Effector memory CD4-positive, alpha-beta T cell (primary cell): ENCODE data around the gene CDKAL1.

Experiments
- DNase-seq, 3 donors: peaks; one replicate each; pipeline ENCODE4 v3.0.0-alpha.2; 2020
- H3K27ac ChIP-seq: 2 replicates; pipeline ENCODE4 v1.7.0; 2013; ENCODE audit warnings: mild to moderate bottlenecking, low read length, moderate library complexity; ENCODE audit not compliant: insufficient read depth, poor library complexity, severe bottlenecking
- H3K27me3 ChIP-seq: replicated peaks from 2 replicates; pipeline ENCODE4 v1.7.0; 2013; ENCODE audit warnings: mild to moderate bottlenecking, low read length; ENCODE audit not compliant: insufficient read depth, control insufficient read depth, poor library complexity, severe bottlenecking
- H3K36me3 ChIP-seq: 2 replicates; pipeline ENCODE4 v1.7.0; 2013; ENCODE audit warnings: mild to moderate bottlenecking, low read length, moderate library complexity; ENCODE audit not compliant: control insufficient read depth, insufficient read depth
- H3K4me1 ChIP-seq: 2 replicates; pipeline ENCODE4 v1.7.0; 2013; ENCODE audit warnings: low read length, mild to moderate bottlenecking; ENCODE audit not compliant: control insufficient read depth, insufficient read depth, poor library complexity, severe bottlenecking
- H3K4me3 ChIP-seq: 2 replicates; pipeline ENCODE4 v1.7.0; 2013; ENCODE audit warnings: low read length, low read depth, mild to moderate bottlenecking; ENCODE audit not compliant: insufficient read depth, poor library complexity, severe bottlenecking
- H3K9me3 ChIP-seq: 2 replicates; pipeline ENCODE4 v1.7.0; 2013; ENCODE audit warnings: mild to moderate bottlenecking, low read length, moderate library complexity; ENCODE audit not compliant: control insufficient read depth

Gene CDKAL1

GRCh38 chr6:20879526-20879925, 345.3 kb downstream of the CDKAL1 start:
- DNase-seq: no peak
- H3K27me3 ChIP-seq: no peaks in the 10 kb centered on the region
- no peak overlapping the region for H3K4me3 ChIP-seq
- H3K9me3 ChIP-seq: no peaks in the 10 kb centered on the region
- H3K36me3 ChIP-seq: no peaks in the 10 kb centered on the region
- H3K27ac ChIP-seq: no peak overlapping the region
- H3K4me1 ChIP-seq: no peaks in the 10 kb centered on the region

GRCh38 chr6:20881365-20881764, 347.1 kb downstream of the CDKAL1 start:
- Histone ChIP-seq H3K4me1 (no peaks in the 10 kb centered on the region), H3K9me3 (peaks cover 3% of the 10 kb centered on the region), H3K27ac (no peak overlapping the region), H3K36me3 (no peaks in the 10 kb centered on the region), H3K4me3 (no peak overlapping the region), H3K27me3 (no peaks in the 10 kb centered on the region)
- DNase-seq: no peak

GRCh38 chr6:20882014-20882413, 347.8 kb downstream of the CDKAL1 start:
- Histone ChIP-seq H3K36me3 (no peaks in the 10 kb centered on the region), H3K27ac (no peak overlapping the region), H3K4me3 (no peak overlapping the region), H3K27me3 (no peaks in the 10 kb centered on the region), H3K4me1 (no peaks in the 10 kb centered on the region), H3K9me3 (peaks cover 3% of the 10 kb centered on the region)
- DNase-seq: no peak

- Histone ChIP-seq H3K27me3 (no peaks in the 10 kb centered on the region), H3K36me3 (no peaks in the 10 kb centered on the region), H3K4me3 (no peak overlapping the region), H3K4me1 (no peaks in the 10 kb centered on the region), H3K27ac (no peak overlapping the region), H3K9me3 (peaks cover 7% of the 10 kb centered on the region)
- no peak for DNase-seq
Measured at GRCh38 chr6:20885076-20885475, 350.8 kb downstream of the CDKAL1 start.

- no peak overlapping the region for H3K27ac ChIP-seq
- H3K9me3 ChIP-seq: peaks cover 4% of the 10 kb centered on the region
- H3K4me1 ChIP-seq: no peaks in the 10 kb centered on the region
- H3K36me3 ChIP-seq: no peaks in the 10 kb centered on the region
- DNase-seq: no peak
- no peak overlapping the region for H3K4me3 ChIP-seq
- no peaks in the 10 kb centered on the region for H3K27me3 ChIP-seq
Measured at GRCh38 chr6:20891161-20891560, 356.9 kb downstream of the CDKAL1 start.

GRCh38 chr6:20892365-20892764, 358.1 kb downstream of the CDKAL1 start:
- H3K27me3 ChIP-seq: no peaks in the 10 kb centered on the region
- no peaks in the 10 kb centered on the region for H3K36me3 ChIP-seq
- no peak overlapping the region for H3K4me3 ChIP-seq
- peaks cover 2% of the 10 kb centered on the region for H3K9me3 ChIP-seq
- H3K4me1 ChIP-seq: no peaks in the 10 kb centered on the region
- H3K27ac ChIP-seq: no peak overlapping the region
- no peak for DNase-seq

- no peaks in the 10 kb centered on the region for H3K4me1 ChIP-seq
- DNase-seq: no peak
- H3K27me3 ChIP-seq: no peaks in the 10 kb centered on the region
- no peak overlapping the region for H3K27ac ChIP-seq
- no peaks in the 10 kb centered on the region for H3K9me3 ChIP-seq
- no peaks in the 10 kb centered on the region for H3K36me3 ChIP-seq
- H3K4me3 ChIP-seq: no peak overlapping the region
Measured at GRCh38 chr6:20893412-20893811, 359.2 kb downstream of the CDKAL1 start.

GRCh38 chr6:20900389-20901160, 366.3 kb downstream of the CDKAL1 start:
- no peak for DNase-seq
- Histone ChIP-seq H3K36me3 (no peaks in the 10 kb centered on the region), H3K4me1 (no peaks in the 10 kb centered on the region), H3K27me3 (no peaks in the 10 kb centered on the region), H3K9me3 (no peaks in the 10 kb centered on the region), H3K4me3 (no peak overlapping the region), H3K27ac (no peak overlapping the region)

- Histone ChIP-seq H3K9me3 (no peaks in the 10 kb centered on the region), H3K4me1 (no peaks in the 10 kb centered on the region), H3K36me3 (no peaks in the 10 kb centered on the region), H3K4me3 (no peak overlapping the region), H3K27ac (no peak overlapping the region), H3K27me3 (no peaks in the 10 kb centered on the region)
- no peak for DNase-seq
Measured at GRCh38 chr6:20905377-20905776, 371.1 kb downstream of the CDKAL1 start.

- Histone ChIP-seq H3K27me3 (no peaks in the 10 kb centered on the region), H3K4me3 (no peak overlapping the region), H3K36me3 (no peaks in the 10 kb centered on the region), H3K27ac (no peak overlapping the region), H3K4me1 (no peaks in the 10 kb centered on the region), H3K9me3 (no peaks in the 10 kb centered on the region)
- no peak for DNase-seq
Measured at GRCh38 chr6:20906945-20907344, 372.7 kb downstream of the CDKAL1 start.
